ENCODE data around the gene KRT74. TPM values are rescaled to one million over a fixed set of nuclear protein-coding genes. Genes with fewer than 3 reads are reported as not detected.

Gene KRT74
- total RNA-seq, 1 experiment from 2014 or later, result not detected

DNA sequence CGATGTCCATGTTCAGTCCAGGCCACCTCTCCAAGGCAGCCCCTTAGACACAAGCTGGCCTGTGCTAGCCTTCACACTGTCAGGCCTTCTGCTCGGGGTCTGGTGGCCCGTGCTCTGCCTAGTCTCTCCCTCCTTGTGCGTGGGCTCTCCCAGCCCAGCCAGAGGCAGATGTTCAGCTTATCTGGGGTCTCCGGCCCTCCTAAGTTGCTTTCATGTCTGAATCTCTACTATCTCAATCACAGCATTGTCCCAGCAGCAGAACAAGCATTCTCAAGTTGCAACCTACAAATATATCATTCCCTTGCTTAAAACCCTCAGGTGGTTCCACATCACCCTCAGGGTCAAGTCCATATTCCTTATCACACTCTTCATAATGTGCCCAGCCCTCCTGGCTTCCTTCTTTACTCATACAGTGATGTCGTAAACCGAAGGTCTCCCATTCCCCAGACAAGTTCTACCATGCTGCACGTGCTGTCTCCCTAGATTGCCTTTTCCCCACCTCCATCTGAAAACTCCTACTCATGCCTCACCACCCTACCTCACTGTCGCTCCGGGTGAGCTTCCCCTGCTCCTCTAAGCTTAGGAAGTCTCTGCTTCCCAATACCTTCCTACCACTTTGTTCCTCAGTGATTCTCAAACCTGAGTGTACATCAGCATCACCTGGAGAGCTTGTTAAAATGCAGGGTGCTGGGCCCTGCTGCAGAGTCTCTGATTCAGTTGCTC, 43.2 kb upstream of the KRT74 start:
- ChIA-PET CTCF (interaction anchor here (0.9 to 1.5 kb wide), 3 partner anchors 249 to 496 kb away, joined by 4 to 5 read pairs (median 4); no protein-coding TSS in a partner anchor), POLR2A (no interaction called here)
- Mint-ChIP-seq H3K4me3 (no peak overlapping the region), H3K27ac (no peak overlapping the region), H3K9me3 (no peaks in the 10 kb centered on the region), H3K27me3 (ENCODE audit: low read depth) (no peaks in the 10 kb centered on the region), H3K36me3 (no peaks in the 10 kb centered on the region), H3K4me1 (no peaks in the 10 kb centered on the region)
- no peak for DNase-seq (ENCODE audit: low spot score)
- no peak for ATAC-seq
- TF ChIP-seq FOXJ3 (CRISPR knock-in tag; IDR thresholded peaks at IDR 0.05; ENCODE audit: borderline replicate concordance) (no peak), NR3C1 (CRISPR knock-in tag; conservative IDR thresholded peaks at IDR 0.05; ENCODE audit: low read depth) (no peak), FOXK1 (CRISPR knock-in tag; IDR thresholded peaks at IDR 0.05) (no peak), GTF2I (CRISPR knock-in tag; conservative IDR thresholded peaks at IDR 0.05) (no peak), ZNF219 (CRISPR knock-in tag; IDR thresholded peaks at IDR 0.05; ENCODE audit: borderline replicate concordance) (no peak), TCF7 (CRISPR knock-in tag; IDR thresholded peaks at IDR 0.05; ENCODE audit: low read depth) (no peak), ZNF396 (CRISPR knock-in tag; IDR thresholded peaks at IDR 0.05; ENCODE audit: borderline replicate concordance) (no peak), RELA (CRISPR knock-in tag; IDR thresholded peaks at IDR 0.05; ENCODE audit: borderline replicate concordance) (no peak)
- TF ChIP-seq, protein P1, sequence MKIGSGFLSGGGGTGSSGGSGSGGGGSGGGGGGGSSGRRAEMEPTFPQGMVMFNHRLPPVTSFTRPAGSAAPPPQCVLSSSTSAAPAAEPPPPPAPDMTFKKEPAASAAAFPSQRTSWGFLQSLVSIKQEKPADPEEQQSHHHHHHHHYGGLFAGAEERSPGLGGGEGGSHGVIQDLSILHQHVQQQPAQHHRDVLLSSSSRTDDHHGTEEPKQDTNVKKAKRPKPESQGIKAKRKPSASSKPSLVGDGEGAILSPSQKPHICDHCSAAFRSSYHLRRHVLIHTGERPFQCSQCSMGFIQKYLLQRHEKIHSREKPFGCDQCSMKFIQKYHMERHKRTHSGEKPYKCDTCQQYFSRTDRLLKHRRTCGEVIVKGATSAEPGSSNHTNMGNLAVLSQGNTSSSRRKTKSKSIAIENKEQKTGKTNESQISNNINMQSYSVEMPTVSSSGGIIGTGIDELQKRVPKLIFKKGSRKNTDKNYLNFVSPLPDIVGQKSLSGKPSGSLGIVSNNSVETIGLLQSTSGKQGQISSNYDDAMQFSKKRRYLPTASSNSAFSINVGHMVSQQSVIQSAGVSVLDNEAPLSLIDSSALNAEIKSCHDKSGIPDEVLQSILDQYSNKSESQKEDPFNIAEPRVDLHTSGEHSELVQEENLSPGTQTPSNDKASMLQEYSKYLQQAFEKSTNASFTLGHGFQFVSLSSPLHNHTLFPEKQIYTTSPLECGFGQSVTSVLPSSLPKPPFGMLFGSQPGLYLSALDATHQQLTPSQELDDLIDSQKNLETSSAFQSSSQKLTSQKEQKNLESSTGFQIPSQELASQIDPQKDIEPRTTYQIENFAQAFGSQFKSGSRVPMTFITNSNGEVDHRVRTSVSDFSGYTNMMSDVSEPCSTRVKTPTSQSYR (CRISPR knock-in tag; IDR thresholded peaks at IDR 0.05), result no peak
- TF ChIP-seq, protein P2, sequence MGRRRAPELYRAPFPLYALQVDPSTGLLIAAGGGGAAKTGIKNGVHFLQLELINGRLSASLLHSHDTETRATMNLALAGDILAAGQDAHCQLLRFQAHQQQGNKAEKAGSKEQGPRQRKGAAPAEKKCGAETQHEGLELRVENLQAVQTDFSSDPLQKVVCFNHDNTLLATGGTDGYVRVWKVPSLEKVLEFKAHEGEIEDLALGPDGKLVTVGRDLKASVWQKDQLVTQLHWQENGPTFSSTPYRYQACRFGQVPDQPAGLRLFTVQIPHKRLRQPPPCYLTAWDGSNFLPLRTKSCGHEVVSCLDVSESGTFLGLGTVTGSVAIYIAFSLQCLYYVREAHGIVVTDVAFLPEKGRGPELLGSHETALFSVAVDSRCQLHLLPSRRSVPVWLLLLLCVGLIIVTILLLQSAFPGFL (CRISPR knock-in tag; IDR thresholded peaks at IDR 0.05; ENCODE audit: borderline replicate concordance), result no peak
- TF ChIP-seq, protein P3, sequence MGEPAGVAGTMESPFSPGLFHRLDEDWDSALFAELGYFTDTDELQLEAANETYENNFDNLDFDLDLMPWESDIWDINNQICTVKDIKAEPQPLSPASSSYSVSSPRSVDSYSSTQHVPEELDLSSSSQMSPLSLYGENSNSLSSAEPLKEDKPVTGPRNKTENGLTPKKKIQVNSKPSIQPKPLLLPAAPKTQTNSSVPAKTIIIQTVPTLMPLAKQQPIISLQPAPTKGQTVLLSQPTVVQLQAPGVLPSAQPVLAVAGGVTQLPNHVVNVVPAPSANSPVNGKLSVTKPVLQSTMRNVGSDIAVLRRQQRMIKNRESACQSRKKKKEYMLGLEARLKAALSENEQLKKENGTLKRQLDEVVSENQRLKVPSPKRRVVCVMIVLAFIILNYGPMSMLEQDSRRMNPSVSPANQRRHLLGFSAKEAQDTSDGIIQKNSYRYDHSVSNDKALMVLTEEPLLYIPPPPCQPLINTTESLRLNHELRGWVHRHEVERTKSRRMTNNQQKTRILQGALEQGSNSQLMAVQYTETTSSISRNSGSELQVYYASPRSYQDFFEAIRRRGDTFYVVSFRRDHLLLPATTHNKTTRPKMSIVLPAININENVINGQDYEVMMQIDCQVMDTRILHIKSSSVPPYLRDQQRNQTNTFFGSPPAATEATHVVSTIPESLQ (CRISPR knock-in tag; IDR thresholded peaks at IDR 0.05), result no peak
- TF ChIP-seq, protein P4, sequence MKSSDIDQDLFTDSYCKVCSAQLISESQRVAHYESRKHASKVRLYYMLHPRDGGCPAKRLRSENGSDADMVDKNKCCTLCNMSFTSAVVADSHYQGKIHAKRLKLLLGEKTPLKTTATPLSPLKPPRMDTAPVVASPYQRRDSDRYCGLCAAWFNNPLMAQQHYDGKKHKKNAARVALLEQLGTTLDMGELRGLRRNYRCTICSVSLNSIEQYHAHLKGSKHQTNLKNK (CRISPR knock-in tag; IDR thresholded peaks at IDR 0.05), result no peak
- TF ChIP-seq, protein P5, sequence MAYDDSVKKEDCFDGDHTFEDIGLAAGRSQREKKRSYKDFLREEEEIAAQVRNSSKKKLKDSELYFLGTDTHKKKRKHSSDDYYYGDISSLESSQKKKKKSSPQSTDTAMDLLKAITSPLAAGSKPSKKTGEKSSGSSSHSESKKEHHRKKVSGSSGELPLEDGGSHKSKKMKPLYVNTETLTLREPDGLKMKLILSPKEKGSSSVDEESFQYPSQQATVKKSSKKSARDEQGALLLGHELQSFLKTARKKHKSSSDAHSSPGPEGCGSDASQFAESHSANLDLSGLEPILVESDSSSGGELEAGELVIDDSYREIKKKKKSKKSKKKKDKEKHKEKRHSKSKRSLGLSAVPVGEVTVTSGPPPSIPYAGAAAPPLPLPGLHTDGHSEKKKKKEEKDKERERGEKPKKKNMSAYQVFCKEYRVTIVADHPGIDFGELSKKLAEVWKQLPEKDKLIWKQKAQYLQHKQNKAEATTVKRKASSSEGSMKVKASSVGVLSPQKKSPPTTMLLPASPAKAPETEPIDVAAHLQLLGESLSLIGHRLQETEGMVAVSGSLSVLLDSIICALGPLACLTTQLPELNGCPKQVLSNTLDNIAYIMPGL (CRISPR knock-in tag; IDR thresholded peaks at IDR 0.05), result no peak

DNA sequence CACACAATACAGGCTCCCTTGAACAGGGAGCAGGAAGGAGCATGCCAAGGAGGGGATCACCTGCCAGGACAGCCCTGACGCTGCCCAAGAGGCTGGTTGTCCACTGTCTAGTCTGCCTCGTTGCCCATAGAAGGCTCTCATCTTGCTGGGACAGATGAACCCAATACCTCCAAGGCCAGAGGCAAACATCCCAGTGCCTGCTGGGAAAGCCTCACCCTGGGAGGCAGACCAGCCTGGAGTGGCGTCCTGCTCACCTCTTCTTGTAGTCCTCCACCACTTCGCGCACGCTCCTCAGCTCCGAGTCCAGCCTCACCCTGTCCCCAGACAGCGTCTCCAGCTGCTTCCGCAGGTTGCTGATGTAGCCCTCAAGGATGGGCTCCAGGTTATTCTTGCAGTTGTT, 42.3 kb upstream of the KRT74 start:
- ChIA-PET CTCF (no interaction called here), POLR2A (no interaction called here)
- H3K4me3 Mint-ChIP-seq, result no peak overlapping the region
- peaks cover under 1% of the 10 kb centered on the region; the same call in 1 of the 2 replicates for H3K27me3 Mint-ChIP-seq (ENCODE audit: low read depth)
- no peaks in the 10 kb centered on the region for H3K9me3 Mint-ChIP-seq
- ATAC-seq, result no peak
- H3K4me1 Mint-ChIP-seq, result peaks cover under 1% of the 10 kb centered on the region; the same call in 1 of the 2 replicates
- H3K27ac Mint-ChIP-seq, result no peak overlapping the region
- H3K36me3 Mint-ChIP-seq, result no peaks in the 10 kb centered on the region
- DNase-seq (ENCODE audit: low spot score), result no peak
- TF ChIP-seq, protein P6, sequence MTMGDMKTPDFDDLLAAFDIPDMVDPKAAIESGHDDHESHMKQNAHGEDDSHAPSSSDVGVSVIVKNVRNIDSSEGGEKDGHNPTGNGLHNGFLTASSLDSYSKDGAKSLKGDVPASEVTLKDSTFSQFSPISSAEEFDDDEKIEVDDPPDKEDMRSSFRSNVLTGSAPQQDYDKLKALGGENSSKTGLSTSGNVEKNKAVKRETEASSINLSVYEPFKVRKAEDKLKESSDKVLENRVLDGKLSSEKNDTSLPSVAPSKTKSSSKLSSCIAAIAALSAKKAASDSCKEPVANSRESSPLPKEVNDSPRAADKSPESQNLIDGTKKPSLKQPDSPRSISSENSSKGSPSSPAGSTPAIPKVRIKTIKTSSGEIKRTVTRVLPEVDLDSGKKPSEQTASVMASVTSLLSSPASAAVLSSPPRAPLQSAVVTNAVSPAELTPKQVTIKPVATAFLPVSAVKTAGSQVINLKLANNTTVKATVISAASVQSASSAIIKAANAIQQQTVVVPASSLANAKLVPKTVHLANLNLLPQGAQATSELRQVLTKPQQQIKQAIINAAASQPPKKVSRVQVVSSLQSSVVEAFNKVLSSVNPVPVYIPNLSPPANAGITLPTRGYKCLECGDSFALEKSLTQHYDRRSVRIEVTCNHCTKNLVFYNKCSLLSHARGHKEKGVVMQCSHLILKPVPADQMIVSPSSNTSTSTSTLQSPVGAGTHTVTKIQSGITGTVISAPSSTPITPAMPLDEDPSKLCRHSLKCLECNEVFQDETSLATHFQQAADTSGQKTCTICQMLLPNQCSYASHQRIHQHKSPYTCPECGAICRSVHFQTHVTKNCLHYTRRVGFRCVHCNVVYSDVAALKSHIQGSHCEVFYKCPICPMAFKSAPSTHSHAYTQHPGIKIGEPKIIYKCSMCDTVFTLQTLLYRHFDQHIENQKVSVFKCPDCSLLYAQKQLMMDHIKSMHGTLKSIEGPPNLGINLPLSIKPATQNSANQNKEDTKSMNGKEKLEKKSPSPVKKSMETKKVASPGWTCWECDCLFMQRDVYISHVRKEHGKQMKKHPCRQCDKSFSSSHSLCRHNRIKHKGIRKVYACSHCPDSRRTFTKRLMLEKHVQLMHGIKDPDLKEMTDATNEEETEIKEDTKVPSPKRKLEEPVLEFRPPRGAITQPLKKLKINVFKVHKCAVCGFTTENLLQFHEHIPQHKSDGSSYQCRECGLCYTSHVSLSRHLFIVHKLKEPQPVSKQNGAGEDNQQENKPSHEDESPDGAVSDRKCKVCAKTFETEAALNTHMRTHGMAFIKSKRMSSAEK (CRISPR knock-in tag; IDR thresholded peaks at IDR 0.05; ENCODE audit: borderline replicate concordance), result no peak
- TF ChIP-seq GTF2I (CRISPR knock-in tag; conservative IDR thresholded peaks at IDR 0.05) (no peak), ATF1 (CRISPR knock-in tag; IDR thresholded peaks at IDR 0.05) (no peak), FOXJ3 (CRISPR knock-in tag; IDR thresholded peaks at IDR 0.05; ENCODE audit: borderline replicate concordance) (no peak), ZNF138 (CRISPR knock-in tag; conservative IDR thresholded peaks at IDR 0.05) (no peak)
- TF ChIP-seq, protein P7, sequence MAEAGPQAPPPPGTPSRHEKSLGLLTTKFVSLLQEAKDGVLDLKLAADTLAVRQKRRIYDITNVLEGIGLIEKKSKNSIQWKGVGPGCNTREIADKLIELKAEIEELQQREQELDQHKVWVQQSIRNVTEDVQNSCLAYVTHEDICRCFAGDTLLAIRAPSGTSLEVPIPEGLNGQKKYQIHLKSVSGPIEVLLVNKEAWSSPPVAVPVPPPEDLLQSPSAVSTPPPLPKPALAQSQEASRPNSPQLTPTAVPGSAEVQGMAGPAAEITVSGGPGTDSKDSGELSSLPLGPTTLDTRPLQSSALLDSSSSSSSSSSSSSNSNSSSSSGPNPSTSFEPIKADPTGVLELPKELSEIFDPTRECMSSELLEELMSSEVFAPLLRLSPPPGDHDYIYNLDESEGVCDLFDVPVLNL (CRISPR knock-in tag; IDR thresholded peaks at IDR 0.05; ENCODE audit: borderline replicate concordance, low read depth), result no peak
